Measurements from ENCODE around the gene TLE6.

DNA sequence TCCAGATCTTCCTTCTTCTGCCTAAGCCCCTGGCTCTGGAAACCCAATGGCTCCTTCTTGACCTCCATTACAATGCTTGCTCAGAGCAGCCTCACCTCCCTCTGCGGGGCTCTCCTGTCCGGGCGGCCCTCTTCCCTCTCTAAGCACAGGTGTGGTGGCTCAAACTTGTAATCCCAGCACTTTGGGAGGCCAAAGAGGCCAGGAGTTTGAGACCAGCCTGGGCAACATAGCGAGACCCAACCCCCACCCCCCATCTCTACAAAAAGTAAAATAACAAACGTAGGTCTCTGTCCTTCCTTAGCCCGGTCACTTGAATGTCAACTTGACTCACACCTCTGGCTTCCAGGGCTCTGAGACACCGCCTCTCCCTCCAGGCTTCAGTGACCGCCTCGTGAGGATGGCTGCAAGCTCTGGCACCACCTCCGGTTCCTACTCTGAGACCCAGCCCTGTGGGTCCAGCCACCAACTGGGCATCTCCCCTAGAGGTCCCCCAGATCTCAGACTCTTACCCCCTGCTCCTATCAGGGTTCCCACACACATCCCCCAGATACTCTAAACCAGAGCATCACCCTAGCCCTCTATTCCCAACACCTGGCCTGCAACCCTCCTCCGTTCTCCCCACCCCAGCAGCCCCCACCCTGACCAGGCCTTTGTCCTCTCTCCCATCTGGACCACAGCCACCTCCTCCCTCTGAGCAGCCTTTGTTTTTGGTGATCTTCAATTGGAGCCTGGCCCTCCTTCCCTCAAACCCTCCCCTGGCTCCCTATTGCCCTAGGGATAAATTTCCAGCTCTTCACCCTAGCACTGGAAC lies 56.4 kb downstream of the TLE6 start:
- TF ChIP-seq POLR2AphosphoS5 (IDR thresholded peaks at IDR 0.05; ENCODE audit: low read depth, low read length) (no peak), POLR2A (IDR thresholded peaks at IDR 0.05; ENCODE audit: low read depth, low read length) (no peak), TAF1 (IDR thresholded peaks at IDR 0.05; ENCODE audit: borderline replicate concordance, low read depth, low read length) (no peak)
